DOHH2 (cell line): ENCODE measurements around the gene CYB5D1.

Experiments used
- CTCF ChIP-seq: fragments of 200-600 bp; sonication (generic); IDR thresholded peaks from one replicate; pipeline ENCODE4 v1.5.1; 2014; ENCODE audit warnings: antibody characterized with exemption, mild to moderate bottlenecking, low read depth, low read length; ENCODE audit not compliant: poor library complexity, severe bottlenecking
- EZH2phosphoT487 ChIP-seq: fragments of 200-600 bp; sonication (generic); IDR thresholded peaks from 2 replicates; pipeline ENCODE4 v1.6.1; 2017; ENCODE audit warnings: borderline replicate concordance, mild to moderate bottlenecking, antibody characterized with exemption, low read length, moderate library complexity, mixed read lengths

GRCh38 chr17:7822126-7822525 lies 35.7 kb upstream of the CYB5D1 start:
- no peak for TF ChIP-seq CTCF
- TF ChIP-seq EZH2phosphoT487: no peak
